NCI-H128 (cell line): Measurements from ENCODE around the gene CD6.

Experiments
- DNase-seq: peaks from one replicate; lab custom pipeline; 2025; ENCODE audit not compliant: unreplicated experiment; lab: John Stamatoyannopoulos, UW

The CD6 gene, protein sequence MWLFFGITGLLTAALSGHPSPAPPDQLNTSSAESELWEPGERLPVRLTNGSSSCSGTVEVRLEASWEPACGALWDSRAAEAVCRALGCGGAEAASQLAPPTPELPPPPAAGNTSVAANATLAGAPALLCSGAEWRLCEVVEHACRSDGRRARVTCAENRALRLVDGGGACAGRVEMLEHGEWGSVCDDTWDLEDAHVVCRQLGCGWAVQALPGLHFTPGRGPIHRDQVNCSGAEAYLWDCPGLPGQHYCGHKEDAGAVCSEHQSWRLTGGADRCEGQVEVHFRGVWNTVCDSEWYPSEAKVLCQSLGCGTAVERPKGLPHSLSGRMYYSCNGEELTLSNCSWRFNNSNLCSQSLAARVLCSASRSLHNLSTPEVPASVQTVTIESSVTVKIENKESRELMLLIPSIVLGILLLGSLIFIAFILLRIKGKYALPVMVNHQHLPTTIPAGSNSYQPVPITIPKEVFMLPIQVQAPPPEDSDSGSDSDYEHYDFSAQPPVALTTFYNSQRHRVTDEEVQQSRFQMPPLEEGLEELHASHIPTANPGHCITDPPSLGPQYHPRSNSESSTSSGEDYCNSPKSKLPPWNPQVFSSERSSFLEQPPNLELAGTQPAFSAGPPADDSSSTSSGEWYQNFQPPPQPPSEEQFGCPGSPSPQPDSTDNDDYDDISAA

GRCh38 chr11:60971520-60971919 lies at the start of gene CD6:
CD6 (plus strand) TSS chr11:60971680; CDS start chr11:60971866, 186 bp downstream.
- DNase-seq = no peak

- DNase-seq = no peak
Observed at GRCh38 chr11:60921777-60922335, 49.6 kb upstream of the CD6 start.

- DNase-seq = no peak
Observed at GRCh38 chr11:60922906-60923305, 48.6 kb upstream of the CD6 start.

DNA sequence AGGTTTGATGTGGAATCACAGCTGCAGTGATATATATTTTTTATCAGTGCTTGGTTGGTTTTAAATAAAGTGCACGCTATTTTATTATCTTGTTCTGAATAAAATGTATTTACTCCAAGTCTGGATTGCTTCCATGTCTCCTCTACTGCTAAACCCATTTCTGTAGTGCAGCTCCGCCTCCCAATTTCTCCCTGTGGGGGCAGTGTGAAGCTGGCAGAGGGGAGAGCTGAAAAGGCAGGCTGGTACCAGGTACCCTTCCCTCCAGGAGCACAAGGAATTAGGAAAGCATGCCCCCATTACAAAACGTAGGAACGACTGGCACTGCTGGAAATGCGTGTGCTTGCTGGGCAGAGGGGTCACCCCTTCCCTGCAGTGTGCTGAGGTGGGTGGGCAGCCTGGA lies 48.2 kb upstream of the CD6 start:
- DNase-seq = no peak

GRCh38 chr11:60923800-60924109 lies 47.7 kb upstream of the CD6 start:
- DNase-seq = no peak

DNA sequence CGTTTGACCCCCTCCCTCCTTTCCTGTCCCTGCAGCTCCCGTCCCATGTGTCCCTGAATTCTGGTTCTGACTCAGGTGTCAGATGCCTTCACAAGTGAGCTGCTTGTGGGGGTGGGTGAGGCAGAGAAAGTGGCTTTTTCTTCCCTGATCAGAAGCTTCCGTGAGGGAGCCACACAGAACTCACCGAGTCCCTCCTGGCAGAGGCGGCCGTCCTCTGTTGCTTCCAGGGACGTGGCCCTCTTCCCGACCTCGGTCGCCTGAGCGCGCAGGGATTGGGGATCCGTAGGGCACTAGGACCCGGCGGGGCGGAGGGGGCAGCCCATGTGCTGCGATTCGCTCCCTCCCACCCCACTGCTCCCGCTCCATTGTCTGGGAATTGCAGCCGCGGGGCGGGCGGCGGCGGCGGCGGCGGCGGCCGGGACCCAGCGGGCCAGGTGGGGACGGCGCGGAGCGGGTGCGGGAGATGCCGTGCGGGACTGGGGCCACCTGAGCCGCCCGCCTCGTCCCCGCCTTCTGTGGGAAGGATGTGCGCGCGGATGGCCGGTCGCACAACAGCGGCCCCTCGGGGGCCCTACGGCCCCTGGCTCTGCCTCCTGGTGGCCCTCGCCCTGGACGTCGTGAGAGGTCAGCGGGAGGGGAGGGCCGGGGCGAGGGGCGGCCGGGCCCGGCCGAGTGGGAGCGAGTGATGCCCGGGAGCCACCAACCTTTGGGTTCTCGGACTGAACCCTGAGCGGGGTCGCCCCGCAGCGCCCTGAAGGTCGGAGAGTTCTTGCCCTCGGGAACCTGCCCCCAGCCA lies 47.2 kb upstream of the CD6 start, which contains the start of gene TMEM132A:
Gene TMEM132A, plus strand, starts transcription at position 351 of the 796 bp plus-strand sequence. Its CDS starts 174 bp downstream, at position 525.
- peak; percentile 48 for DNase-seq

DNA sequence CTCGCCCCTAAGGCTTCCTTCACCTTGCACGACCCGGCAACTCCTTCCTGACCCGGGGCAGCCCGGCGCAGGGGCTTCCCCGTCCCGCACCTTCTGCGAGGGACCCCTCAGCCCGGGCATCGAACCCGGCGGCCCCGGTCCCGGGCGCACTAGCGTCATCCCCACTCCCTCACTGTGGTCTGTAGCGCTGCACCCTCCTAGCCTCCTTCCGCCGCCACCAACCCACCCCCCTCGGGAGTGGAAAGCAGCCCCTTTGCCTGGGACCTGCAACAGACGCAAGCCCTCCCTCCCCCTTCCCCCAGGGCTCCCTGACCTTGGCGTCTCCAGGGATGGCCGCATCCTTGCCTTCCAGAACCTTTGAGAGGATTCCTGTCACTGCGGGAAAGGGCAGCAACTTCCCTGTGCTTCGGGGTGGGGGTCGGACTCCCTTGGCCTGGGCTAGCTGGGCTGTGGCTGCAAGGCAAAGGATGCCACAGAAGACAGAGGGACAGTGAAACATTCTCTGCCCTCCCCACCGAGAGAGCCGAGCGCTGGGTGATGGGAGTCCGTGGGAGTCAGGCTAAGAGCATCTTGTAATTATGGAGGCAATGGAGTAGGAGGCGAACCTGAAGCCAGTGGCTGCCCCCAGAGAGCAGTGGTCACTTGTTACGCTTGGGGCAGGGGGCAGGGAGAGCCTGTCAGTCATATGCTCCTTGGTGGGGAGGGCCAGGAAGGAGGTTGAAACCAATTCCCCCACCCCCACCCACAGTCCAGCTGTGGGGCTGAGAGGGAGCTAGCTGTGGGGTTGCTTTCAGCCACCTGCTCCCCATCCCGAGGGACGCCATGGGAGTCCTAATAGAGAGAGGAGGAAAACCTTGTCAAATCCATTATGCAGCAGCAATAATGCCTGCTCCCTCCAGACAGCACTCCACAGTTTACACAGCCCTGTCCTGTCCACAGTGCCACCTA lies 46.3 kb upstream of the CD6 start:
- no peak for DNase-seq

- DNase-seq = no peak
Observed at GRCh38 chr11:60925868-60926267, 45.6 kb upstream of the CD6 start.

GRCh38 chr11:60926500-60926899 lies 45.0 kb upstream of the CD6 start:
- no peak for DNase-seq

- DNase-seq = no peak
Observed at GRCh38 chr11:60927061-60927592, 44.4 kb upstream of the CD6 start.

- no peak for DNase-seq
Observed at GRCh38 chr11:60927600-60927999, 43.9 kb upstream of the CD6 start.

DNA sequence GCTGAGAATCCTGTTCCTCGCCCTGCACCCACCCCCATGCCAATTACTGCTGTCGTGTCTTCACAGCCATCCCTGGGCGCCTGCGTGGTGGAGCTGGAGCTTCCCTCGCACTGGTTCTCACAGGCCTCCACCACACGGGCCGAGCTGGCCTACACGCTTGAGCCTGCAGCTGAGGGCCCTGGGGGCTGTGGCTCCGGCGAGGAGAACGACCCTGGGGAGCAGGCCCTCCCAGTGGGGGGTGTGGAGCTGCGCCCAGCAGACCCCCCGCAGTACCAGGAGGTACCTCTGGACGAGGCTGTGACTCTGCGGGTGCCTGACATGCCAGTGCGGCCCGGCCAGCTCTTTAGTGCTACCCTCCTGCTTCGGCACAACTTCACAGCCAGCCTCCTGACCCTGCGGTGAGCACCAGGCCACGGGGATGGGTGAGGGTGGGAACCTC lies 42.9 kb upstream of the CD6 start:
- no peak for DNase-seq

DNA sequence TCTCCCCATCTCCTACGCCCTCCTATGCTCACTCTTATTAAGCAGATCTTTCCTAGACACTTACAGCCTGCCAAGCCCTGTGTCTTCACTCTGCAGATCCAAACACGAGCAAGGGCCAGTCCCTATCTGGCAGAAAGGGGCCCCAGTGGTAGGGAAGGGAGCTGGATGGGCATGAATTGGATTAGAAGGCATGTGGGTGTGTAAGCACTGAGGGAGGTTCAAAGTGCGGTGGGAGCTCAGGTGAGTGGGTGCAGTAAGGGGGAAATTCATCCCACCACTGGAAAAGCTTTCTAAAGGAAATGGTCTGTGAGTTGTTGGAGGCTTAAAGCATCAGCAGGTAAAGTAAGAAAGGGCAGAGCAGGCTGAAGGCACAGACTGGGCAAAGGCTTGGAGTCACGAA lies 41.7 kb upstream of the CD6 start:
- DNase-seq = no peak

DNA sequence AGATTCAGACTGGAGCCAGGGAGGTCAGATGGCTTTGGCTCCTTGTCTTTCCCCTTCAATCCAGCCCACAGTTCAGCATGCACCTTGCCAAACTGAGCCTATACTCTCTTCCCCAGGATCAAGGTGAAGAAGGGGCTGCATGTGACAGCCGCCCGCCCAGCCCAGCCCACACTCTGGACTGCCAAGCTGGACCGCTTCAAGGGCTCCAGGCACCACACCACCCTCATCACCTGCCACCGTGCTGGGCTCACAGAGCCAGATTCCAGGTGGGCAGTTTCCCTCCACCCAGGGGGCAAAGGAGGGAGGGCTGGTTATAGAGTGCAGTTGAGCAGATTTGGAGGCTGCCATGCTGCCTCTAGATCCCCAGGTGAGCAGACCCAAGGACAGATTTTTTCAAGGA lies 41.1 kb upstream of the CD6 start:
- no peak for DNase-seq

- no peak for DNase-seq
Observed at GRCh38 chr11:60931917-60932316, 39.6 kb upstream of the CD6 start.

- no peak for DNase-seq
Observed at GRCh38 chr11:60932605-60933356, 38.7 kb upstream of the CD6 start.

GRCh38 chr11:60933416-60934123 lies 37.9 kb upstream of the CD6 start:
- DNase-seq = no peak

DNA sequence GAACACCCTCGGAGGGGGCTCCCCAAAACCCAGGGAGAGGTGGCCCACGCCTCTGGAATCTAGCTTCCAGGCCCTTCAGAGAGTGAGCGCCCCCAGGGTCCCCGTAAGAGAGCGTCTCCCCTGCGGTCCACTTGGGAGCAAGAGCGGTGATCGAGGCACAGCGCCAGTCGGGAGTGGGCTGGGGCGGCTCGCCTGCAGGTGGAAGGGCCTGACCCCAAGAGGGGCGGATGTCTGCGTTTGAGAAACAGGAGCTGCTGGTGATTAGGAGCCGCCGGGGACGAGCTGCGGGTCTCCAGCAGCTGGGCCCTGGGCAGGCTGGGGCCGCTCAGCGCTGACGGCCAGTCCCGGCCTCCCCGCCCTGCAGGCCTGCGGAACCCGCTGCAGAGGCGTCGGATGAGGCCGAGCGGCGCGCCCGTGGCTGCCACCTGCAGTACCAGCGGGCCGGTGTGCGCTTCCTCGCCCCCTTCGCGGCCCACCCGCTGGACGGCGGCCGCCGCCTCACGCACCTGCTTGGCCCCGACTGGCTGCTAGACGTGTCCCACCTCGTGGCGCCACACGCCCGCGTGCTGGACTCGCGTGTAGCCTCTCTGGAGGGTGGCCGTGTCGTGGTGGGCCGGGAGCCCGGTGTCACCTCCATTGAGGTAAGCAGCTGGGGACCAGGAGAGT lies 37.2 kb upstream of the CD6 start:
- DNase-seq = no peak
